Measurements from ENCODE around the gene MBD2.
A peak's percentile ranks its signal among the peaks of the same experiment; 100 is the strongest.

The MBD2 gene

DNA sequence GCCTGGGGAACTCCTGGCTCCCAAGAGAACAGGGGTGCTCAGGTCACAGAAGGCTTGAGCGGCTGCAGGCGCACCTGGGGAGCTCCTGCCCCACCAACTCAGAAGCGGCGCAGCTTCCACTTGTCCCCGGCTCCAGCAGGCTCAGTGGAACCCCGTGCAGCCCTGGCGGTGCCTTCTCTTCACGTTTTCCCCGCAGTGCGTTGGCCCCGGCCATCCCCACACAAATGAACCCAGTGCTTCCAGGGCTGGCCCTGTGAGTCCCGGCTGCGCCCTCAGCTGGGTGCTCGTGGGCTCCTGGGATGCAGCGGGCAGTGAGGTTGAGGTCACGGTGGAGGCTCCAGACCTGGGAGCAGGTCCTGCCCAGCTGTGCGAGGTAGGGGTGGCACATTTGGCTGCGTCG is 17.9 kb upstream of the MBD2 start:
- ATAC-seq (peak; percentile 26), DNase-seq (no peak)
- Mint-ChIP-seq H3K4me1 (peaks cover 8% of the 10 kb centered on the region), H3K9me3 (no peaks in the 10 kb centered on the region), H3K27ac (no peak overlapping the region), H3K27me3 (peaks cover 5% of the 10 kb centered on the region), H3K4me3 (no peak overlapping the region)

DNA sequence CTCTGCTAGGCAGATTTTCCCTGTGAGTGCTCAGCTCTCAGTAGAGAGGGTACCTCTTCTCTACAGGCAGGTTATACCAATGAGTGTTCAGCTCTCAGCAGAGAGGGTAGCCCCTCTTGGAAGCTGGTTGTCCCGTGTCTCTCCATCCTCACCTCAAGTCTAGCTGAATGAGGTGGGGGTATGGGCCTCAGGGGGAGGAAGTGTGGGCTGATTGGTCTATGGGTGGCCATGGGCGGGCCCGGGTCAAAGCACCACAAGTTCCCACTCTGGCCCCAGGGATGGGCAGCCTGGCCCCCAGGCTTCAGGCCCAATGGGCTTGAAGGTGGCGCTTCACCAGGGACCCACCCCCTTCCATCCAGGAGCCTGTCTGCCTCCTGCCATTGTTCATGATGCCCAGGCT is 17.0 kb upstream of the MBD2 start:
- no peaks in the 10 kb centered on the region for H3K9me3 Mint-ChIP-seq
- no peak for DNase-seq
- H3K27ac Mint-ChIP-seq: no peak overlapping the region
- H3K27me3 Mint-ChIP-seq: peaks cover 11% of the 10 kb centered on the region
- ATAC-seq: peak; percentile 45
- no peak overlapping the region for H3K4me3 Mint-ChIP-seq
- no peaks in the 10 kb centered on the region for H3K4me1 Mint-ChIP-seq

DNA sequence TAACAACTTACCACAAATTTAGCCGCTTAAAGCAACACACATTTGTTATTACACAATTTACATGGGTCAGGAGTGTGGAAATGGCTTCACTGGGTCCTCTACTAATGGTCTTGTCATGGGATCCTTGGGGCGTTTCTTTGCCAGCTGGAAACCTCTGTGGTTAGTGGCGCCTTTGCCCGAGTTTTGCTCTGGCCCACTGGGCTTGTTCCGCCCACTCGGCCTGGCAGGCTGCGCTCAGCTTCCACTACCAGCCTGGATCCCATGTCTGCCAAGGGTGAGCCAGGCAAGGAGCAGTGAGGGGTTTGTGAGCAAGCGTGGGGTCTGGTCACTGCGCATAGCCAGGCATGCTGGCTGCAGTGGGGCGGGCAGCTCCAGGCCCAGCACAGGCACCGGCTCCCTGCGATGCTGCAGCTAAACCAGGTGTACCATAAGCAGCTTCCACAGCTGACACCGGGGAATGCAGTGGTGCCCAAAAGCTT is 16.2 kb upstream of the MBD2 start:
- peaks cover 15% of the 10 kb centered on the region for H3K27me3 Mint-ChIP-seq
- ATAC-seq: no peak
- H3K4me1 Mint-ChIP-seq: no peaks in the 10 kb centered on the region
- no peak for DNase-seq
- H3K4me3 Mint-ChIP-seq: no peak overlapping the region
- H3K27ac Mint-ChIP-seq: no peak overlapping the region
- no peaks in the 10 kb centered on the region for H3K9me3 Mint-ChIP-seq

DNA sequence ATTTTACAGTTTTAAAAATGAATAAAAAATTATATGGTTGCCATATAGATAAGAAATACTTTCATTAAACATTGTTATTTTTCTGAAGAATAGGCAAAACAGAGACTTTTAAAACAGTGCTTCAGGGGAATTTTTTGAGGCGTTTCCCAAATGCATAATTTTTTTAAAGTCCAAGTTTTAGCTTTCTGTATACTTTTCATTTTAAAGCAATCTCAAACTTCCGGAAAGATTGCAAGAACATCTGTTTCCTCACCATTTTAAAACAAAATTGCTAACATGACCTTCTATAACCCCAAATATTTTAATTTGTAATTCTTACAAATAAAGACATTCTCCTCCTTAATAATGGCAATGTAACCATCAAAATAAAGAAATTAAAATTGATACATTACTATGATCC is 15.1 kb upstream of the MBD2 start:
- no peaks in the 10 kb centered on the region for H3K4me1 Mint-ChIP-seq
- H3K9me3 Mint-ChIP-seq: no peaks in the 10 kb centered on the region
- DNase-seq: no peak
- H3K27ac Mint-ChIP-seq: no peak overlapping the region
- H3K4me3 Mint-ChIP-seq: no peak overlapping the region
- no peak for ATAC-seq
- H3K27me3 Mint-ChIP-seq: peaks cover 20% of the 10 kb centered on the region

GRCh38 chr18:54239091-54239490 is 14.6 kb upstream of the MBD2 start:
- H3K4me1 Mint-ChIP-seq: no peaks in the 10 kb centered on the region
- H3K4me3 Mint-ChIP-seq: no peak overlapping the region
- no peak for ATAC-seq
- H3K9me3 Mint-ChIP-seq: no peaks in the 10 kb centered on the region
- no peak overlapping the region for H3K27ac Mint-ChIP-seq
- H3K27me3 Mint-ChIP-seq: peaks cover 25% of the 10 kb centered on the region
- no peak for DNase-seq

DNA sequence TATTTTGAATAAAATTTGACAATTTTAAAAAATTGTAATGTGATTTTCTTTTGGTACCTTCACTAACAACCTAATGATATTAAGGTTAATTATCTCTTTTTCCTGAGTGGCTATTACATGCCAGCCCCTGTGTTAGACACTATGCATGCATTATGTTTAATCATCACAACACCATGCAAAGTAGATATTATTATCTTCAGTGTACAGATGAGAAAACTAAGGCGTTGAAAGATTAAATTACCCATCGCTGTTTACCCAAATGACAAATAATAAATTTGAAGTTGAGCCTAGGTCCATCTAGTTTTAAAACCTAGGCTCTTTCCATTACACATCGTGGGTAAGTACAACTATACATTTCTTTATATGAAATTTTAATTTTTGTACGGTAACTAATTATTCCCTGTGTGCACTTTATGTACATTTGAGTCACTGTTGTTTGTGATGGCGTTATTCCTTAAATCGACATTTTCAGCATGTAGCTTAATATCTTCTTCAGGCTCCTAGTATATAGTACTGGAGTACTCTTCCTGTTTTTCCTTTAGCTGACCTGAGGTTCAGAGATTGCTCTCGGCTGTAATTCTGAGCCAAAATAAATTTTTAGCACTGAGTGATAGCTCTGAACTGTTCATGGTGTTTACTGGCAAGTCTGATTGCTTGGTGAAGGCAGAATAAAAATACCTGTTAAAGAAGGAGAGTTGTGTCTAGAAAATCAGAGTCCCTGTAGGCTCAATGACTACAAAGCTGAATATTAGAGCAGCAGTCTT is 13.9 kb upstream of the MBD2 start:
- H3K4me1 Mint-ChIP-seq: no peaks in the 10 kb centered on the region
- H3K27ac Mint-ChIP-seq: no peak overlapping the region
- no peaks in the 10 kb centered on the region for H3K9me3 Mint-ChIP-seq
- DNase-seq (no peak), ATAC-seq (no peak)
- H3K4me3 Mint-ChIP-seq: no peak overlapping the region
- peaks cover 26% of the 10 kb centered on the region for H3K27me3 Mint-ChIP-seq

- Mint-ChIP-seq H3K27me3 (peaks cover 26% of the 10 kb centered on the region), H3K4me1 (no peaks in the 10 kb centered on the region), H3K27ac (no peak overlapping the region), H3K4me3 (no peak overlapping the region), H3K9me3 (no peaks in the 10 kb centered on the region)
- no peak for ATAC-seq
- DNase-seq: no peak
These were observed 11.4 kb upstream of the MBD2 start for GRCh38 chr18:54235871-54236270.

GRCh38 chr18:54233747-54234146 is 9.3 kb upstream of the MBD2 start:
- DNase-seq (no peak), ATAC-seq (no peak)
- Mint-ChIP-seq H3K4me3 (no peak overlapping the region), H3K9me3 (no peaks in the 10 kb centered on the region), H3K27ac (no peak overlapping the region), H3K27me3 (peaks cover 26% of the 10 kb centered on the region), H3K4me1 (peaks cover 13% of the 10 kb centered on the region)

- DNase-seq (no peak), ATAC-seq (no peak)
- no peak overlapping the region for H3K4me3 Mint-ChIP-seq
- no peak overlapping the region for H3K27ac Mint-ChIP-seq
- H3K27me3 Mint-ChIP-seq: peaks cover 26% of the 10 kb centered on the region
- H3K9me3 Mint-ChIP-seq: no peaks in the 10 kb centered on the region
- H3K4me1 Mint-ChIP-seq: peaks cover 15% of the 10 kb centered on the region
These were observed 8.8 kb upstream of the MBD2 start for GRCh38 chr18:54233228-54233625.

DNA sequence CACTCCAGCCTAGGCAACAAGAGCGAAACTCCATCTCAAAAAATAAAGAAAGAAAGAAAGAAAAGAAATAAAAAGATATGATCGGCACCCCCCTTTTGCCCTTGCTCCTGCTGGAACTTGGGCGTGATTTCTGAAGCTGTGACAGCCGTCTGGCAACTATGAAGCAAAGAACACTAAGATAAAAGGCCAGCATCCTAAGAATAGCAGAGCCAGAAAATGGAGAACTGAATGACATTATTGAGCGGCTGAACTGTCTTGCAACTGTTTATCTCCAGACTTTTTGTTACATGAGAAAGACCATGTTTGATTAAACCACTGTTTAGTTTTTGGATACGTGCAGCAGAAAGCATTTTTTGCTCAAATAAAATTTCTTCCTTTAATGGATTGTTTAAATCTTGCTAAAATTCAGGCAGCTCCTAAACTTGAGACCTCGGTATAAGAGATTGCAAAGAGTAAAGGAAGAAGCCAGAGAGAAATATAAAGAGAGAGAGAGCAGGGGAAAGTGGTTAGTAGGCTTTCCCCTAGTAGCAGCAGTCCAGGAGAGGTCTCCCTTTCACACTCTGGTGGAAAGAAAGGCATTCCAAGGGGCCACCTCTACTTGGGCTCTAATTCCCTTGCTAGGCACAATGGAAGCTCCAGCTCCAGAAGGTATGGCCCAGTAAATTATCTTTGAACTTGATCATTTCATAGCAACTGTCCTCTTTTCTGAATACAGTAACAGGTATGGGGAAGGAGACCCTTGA is 8.2 kb upstream of the MBD2 start:
- peak overlapping the region in 1 of 2 donors; percentile 76 for H3K27ac Mint-ChIP-seq
- no peaks in the 10 kb centered on the region for H3K9me3 Mint-ChIP-seq
- H3K4me1 Mint-ChIP-seq: peaks cover 15% of the 10 kb centered on the region
- DNase-seq (no peak), ATAC-seq (no peak)
- peaks cover 24% of the 10 kb centered on the region for H3K27me3 Mint-ChIP-seq
- no peak overlapping the region for H3K4me3 Mint-ChIP-seq

DNA sequence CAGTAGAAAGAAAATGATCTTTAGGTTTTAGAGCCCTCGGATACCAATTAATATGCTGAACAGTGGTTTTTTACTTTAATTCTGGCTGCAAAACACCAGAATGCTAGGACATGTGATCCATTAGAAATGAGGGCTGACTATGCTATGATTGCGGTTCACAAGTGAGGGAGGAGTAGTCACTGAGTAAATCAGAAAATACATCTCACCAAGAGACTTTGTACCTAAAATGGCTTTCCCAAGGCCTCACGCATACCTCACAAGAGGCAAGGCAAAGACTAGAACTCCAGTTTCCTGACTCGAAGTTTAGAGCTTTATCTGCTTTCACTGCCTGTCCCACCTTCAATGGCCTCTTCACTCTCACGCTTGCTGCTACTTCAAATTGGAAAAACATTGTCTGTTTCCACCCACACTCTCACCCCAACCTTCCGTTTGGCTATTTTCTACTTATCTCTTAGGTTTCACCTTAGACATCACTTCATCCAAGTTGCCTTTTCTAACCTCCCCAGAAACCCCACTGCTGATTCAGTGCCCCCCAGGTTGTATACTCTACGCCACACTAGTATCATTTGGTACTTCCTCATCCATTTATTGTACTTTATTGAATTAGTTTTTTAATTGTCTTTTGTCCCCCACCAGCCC is 5.1 kb upstream of the MBD2 start:
- peaks cover 6% of the 10 kb centered on the region for H3K27me3 Mint-ChIP-seq
- peak overlapping the region; percentile 46 to 85 for H3K27ac Mint-ChIP-seq
- ATAC-seq (peak; percentile 17), DNase-seq (no peak)
- H3K4me1 Mint-ChIP-seq: peaks cover 19% of the 10 kb centered on the region
- H3K9me3 Mint-ChIP-seq: no peaks in the 10 kb centered on the region
- no peak overlapping the region for H3K4me3 Mint-ChIP-seq

DNA sequence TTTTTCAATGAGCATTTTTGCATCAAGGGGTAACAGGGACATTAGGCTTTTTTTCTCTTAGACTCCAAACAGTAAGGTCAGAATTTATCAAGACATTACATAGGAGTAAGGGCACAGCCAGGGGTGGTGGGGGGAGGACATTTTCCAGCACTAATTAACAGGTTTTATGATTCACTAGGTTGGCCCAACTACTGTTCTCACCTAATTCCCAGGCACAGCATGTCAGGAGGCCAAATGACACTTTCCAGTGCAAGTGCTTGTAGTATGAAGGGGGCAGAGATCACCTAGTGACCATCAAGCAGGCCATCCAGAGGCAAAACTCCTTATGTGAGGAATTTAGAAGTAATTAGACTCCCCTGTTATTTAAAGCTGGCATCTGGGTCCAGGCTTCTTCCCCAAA is 3.9 kb upstream of the MBD2 start:
- H3K9me3 Mint-ChIP-seq: no peaks in the 10 kb centered on the region
- H3K4me1 Mint-ChIP-seq: peaks cover 21% of the 10 kb centered on the region
- ATAC-seq (no peak), DNase-seq (no peak)
- no peaks in the 10 kb centered on the region for H3K27me3 Mint-ChIP-seq
- no peak overlapping the region for H3K4me3 Mint-ChIP-seq
- H3K27ac Mint-ChIP-seq: no peak overlapping the region

GRCh38 chr18:54223568-54224241 is 764 bp downstream of the MBD2 start:
- peak; percentile 68 for ATAC-seq
- peak overlapping the region; percentile 97 to 99 for H3K27ac Mint-ChIP-seq
- H3K27me3 Mint-ChIP-seq: no peaks in the 10 kb centered on the region
- H3K4me3 Mint-ChIP-seq: peak overlapping the region; percentile 86 to 95
- peaks cover 45% of the 10 kb centered on the region for H3K4me1 Mint-ChIP-seq
- H3K9me3 Mint-ChIP-seq: no peaks in the 10 kb centered on the region
- peak; percentile 53 to 69 for DNase-seq

DNA sequence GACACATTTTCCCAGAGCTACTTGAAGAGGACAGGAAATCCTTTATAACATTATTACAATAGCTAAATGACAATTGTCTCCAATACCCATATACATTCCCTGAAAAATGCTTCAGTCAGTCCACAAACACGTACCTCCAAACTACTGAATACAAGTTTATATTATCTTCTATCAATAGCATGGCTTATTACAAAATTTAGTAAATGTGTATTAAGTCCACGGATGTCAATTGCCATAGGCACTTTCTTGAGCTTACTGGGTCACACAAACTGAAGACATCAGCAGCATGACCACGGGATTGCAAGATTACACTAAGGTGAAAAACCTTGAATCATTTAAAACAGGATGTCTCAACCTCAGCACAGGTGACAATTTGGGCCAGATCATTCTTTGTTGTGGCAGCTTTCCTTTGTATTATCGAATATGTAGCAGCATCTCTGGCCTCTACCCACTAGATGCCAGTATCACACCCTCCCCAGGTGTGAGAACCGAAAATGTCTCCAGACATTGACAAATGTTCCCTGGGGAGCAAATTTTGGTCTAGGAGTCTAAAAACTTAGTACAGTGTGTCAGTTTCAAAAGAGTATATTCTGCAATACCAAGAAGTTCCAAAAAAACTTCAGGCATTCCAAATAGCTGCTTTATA is 1.4 kb downstream of the MBD2 start:
- H3K27me3 Mint-ChIP-seq: no peaks in the 10 kb centered on the region
- peak; percentile 83 for ATAC-seq
- H3K27ac Mint-ChIP-seq: peak overlapping the region; percentile 72 to 99
- H3K4me1 Mint-ChIP-seq: peaks cover 45% of the 10 kb centered on the region
- no peaks in the 10 kb centered on the region for H3K9me3 Mint-ChIP-seq
- H3K4me3 Mint-ChIP-seq: peak overlapping the region; percentile 86 to 95
- peak; percentile 37 to 72 for DNase-seq

- no peak overlapping the region for H3K27ac Mint-ChIP-seq
- H3K4me3 Mint-ChIP-seq: peak overlapping the region in 1 of 2 donors; percentile 44
- H3K4me1 Mint-ChIP-seq: peaks cover 51% of the 10 kb centered on the region
- ATAC-seq (no peak), DNase-seq (no peak)
- no peaks in the 10 kb centered on the region for H3K9me3 Mint-ChIP-seq
- H3K27me3 Mint-ChIP-seq: no peaks in the 10 kb centered on the region
These were observed 4.1 kb downstream of the MBD2 start for GRCh38 chr18:54220406-54220805.
